Inflammatory macrophage treated with lipopolysaccharide for 4 hours (primary cell): Measurements from ENCODE around the gene C5orf46.
"Not testable (repeated sequence)": the region's sequence is repeated elsewhere in the genome, so short reads cannot be mapped to it uniquely, and the experiment has no call there.

Source experiments
- DNase-seq: peaks from one replicate; pipeline ENCODE4 v3.0.0-alpha.2; 2020

C5orf46 gene

DNA sequence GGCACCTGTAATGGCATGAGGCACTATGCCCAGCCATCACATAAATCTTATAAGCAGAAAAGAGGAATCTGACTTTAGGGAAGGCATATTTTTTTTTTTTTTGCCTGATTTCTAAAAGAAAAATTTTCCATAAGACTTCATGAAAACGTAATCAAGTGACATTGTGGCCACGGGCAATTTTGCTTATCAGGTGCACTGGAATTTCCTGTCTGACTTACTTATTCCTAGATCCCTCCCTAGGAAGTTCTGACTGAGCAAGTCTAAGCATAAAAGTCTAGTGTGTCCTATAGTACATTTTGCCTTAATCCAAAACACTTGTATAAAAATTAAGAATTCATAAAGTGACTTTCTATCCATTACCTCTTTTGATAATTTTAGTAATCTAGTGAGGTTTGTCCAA lies 12.5 kb downstream of the C5orf46 start:
- no peak for DNase-seq

DNA sequence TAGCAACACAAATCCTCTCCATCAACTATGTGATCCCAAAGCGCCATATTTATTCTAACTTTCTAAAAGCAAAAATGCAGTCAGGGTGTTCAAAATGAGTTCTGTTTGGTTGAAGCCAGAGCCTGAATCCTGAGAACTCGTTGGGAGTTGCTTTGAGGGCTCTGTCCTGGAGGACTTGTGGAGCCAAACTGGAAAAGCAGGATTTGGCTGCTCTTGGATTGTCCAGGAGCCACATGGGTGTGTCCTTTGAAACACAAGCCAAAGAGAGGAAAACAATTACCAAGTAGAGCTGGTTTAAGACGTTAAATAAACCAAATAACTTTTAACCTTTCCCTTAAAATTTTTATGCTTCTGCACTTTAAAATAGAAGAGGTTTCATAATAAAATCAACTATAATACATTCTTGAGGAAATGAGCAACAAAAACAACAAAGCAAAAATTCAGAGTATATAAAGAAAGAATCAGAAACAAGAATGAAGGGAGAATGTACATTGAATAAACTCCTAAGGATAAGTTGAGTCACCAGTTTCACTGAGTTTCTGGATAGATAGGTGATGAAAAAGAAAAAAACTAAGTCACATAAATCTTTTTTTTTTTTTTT lies 13.5 kb downstream of the C5orf46 start:
- DNase-seq, result no peak

DNA sequence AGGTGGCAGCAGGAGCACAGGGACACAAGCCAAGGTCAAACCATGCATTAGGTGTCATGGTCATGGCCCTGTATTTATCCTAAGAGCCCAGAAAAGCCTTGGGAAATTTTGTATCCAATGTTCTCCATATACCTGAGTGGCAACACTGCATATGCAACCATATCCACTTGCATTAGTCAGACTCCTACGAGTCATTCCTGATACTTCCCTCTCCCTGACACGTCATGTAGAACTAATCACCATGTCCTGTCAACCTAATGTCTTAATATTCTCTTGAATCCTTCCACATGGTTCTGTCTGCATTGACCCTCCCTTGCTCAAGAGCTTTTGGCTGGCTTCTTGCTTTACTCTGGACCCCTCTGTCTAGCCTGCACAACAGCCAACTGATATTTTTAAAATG lies 18.4 kb downstream of the C5orf46 start:
- DNase-seq, result peak; percentile 37

DNA sequence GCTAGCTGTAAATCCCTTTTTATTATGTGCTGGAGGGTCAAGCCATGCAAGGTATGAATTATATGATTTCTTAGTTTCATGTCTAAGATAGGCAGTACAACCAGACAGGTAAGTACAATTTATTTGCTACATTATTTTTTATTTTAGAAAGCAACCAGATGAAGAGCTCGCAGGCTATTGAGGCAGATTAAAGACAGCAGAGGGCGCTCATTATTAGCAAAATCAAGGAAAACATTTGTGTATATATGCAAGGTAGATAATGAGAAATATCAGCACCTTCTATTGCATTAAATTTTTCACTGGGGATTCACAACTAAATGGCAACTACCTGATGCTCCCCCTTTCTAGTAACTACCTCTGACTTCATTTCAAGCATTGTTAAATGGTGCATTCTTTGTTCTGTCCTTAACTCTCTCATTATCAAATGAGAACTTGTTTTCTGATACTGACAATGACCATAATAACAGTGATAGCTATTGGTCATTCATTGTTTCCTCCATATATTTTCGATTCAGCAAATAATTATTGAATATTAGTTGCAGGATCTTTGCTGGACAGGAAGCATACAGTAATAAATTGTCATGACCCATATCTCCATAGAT lies 19.2 kb downstream of the C5orf46 start:
- DNase-seq, result peak; percentile 43

DNA sequence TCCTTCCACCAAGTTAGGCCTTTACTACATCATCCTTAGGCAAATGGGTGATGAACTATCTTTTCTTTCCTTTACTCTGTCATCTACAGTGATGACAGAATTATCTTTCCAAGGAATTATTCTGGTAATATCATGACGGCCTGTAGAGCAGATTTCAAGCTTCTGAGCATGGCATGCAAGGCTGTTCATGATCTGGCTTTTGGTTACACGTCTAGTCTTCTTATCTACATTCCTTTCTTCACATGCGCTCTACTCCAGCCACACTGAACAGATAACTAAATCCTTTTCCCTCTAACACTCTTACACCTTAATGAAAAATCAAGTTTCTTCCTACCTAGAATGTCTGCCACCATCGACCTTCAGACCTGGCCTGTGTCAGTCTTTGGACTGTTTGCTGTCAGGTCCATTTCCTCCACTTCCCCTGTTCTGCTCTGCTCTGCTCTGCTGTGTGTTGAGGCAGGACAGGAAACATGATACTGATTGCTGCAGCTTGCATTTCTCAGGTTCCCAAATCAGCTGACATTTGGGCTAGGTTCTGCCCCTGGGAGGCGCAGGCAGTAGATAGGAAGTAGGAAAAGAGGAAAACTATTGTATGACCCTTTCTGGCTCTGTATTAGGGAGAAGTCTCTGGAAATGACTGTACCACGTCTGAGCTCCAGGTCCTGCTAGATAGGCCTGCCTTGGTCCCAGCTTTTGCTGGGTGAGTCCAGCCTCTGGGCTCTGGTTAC lies 23.6 kb downstream of the C5orf46 start:
- DNase-seq, result no peak

DNA sequence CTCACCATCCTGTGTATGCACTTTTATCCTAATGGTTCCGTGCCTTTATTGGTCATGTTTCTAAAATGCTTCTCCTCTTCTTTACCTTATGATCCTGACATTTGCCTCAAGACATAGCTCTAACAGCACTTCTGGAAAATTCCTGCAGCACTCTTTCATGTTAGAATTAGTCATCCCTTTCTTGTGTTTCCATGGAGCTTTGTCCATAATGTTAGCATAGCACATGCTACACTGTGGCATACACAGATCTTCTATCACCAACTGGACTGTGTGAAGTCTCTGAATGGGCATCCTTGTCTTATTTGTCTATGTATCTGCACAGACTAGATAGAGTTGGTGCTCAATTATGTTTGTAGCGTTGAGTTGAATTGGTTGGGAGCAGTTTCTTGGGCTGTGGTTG lies 25.9 kb downstream of the C5orf46 start:
- DNase-seq, result no peak

DNA sequence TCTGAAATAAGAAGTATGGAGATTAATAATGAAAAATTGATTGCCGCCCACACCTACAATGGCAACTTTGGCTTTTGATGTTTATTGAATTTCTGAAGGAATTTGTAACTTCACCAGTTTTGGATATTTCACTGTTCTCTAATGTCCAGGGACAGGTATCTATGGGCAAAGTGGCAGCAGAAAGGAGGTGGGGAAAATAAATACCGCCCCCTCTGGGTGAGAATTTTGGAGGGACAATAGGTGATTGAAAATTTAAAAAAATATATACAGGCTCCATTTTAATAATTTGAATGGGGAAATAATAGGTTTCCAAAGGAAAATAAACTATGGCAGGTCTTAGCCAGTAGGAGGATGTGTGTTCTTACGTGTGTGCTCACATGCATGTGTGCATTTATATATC lies 26.6 kb downstream of the C5orf46 start:
- no peak for DNase-seq

DNA sequence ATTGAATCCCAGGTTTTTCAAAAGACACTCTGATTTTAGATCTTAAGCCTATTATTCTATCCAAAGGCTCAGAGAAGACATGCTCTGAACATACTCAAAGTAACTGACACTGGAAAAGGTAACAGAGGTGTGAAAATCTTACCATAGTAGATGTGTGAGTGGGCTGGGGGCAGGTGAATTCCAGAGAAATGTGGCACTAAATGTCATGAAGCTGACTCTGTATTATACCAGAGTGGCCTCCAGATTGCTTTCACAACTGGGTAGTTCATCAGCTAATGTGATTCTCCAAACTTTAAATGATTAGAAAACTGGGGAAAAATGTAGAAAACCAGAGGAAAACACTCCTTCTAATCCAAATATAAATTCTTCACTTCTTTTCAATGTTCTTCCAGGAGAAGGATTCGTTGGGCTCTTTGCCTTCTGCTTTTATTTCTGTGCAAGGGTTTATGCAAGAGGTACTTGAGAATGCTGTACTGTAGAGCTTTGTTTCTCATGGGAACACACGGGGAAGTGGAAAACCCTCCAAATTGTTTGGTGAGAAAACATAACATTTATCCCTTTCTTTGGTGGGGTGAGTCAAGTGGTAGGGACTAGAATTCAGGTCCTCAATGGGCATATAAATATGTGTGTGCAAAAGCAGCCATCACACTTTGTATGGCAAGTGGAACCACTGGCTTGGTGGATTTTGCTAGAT lies 28.1 kb downstream of the C5orf46 start, which contains the start of gene SCGB3A2:
TSS of gene SCGB3A2 (plus strand) at position 646 of the 694 bp plus-strand sequence. CDS start 93 bp downstream, outside the sequence.
- DNase-seq, result no peak

DNA sequence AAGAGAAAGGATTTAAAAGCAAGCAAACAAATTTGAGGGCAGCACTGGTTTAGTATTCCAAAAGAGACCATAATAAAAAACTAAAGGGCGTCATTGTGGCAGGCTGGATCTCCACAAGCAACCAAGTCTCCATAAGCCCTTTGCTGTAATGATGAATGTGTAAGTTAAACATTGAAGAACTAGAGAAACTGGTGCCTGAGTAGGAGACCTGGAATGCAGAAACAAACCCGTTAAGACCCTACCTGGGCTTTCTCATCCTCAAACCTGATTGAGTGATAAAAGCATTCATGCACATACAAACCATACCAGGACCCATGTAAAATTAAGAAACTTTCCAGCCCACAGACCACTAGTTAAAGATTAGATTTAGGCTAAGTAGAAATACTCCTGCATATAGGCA lies 29.7 kb downstream of the C5orf46 start:
- no peak for DNase-seq

DNA sequence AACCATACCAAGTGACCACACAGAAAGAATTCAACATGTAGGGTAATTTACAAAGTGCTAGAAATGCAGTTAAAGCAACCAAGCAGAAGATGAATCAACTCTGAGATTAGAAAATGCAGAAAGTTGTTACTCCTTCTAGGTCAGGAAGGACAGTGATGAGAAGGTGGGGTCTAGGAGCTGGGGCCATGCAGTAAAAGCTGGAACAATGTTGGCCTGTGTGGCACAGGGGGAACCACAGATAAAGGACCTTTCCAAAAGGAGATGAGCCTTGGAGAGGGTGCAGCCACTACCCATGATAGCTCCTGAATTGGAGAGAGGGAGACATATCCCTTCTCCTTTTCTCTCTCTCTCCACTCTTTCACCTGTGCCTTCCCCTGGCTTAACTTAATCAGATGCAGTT lies 30.2 kb downstream of the C5orf46 start:
- no peak for DNase-seq

DNA sequence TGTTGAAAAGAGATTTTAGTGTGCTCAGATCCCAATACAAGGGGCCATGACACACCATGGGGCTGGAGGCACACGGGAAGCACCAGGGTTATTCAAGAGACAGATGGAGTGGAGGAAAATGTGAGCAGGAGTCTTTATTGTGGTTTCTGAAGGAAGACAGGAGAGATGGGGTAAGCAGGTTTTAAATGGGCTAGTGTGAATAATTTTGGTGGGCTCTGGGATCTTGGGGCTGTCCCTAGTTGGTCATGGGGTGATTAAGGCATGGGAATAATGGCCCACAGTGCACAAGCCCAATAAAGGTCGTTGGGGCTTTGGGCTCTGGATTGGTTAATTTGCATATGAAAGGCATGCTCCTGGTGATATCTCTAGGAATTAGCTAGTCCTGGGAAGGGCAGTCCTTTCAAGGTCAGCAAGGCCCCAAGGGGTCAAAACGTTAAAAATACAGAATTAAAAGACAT lies 31.4 kb downstream of the C5orf46 start:
- no peak for DNase-seq

DNA sequence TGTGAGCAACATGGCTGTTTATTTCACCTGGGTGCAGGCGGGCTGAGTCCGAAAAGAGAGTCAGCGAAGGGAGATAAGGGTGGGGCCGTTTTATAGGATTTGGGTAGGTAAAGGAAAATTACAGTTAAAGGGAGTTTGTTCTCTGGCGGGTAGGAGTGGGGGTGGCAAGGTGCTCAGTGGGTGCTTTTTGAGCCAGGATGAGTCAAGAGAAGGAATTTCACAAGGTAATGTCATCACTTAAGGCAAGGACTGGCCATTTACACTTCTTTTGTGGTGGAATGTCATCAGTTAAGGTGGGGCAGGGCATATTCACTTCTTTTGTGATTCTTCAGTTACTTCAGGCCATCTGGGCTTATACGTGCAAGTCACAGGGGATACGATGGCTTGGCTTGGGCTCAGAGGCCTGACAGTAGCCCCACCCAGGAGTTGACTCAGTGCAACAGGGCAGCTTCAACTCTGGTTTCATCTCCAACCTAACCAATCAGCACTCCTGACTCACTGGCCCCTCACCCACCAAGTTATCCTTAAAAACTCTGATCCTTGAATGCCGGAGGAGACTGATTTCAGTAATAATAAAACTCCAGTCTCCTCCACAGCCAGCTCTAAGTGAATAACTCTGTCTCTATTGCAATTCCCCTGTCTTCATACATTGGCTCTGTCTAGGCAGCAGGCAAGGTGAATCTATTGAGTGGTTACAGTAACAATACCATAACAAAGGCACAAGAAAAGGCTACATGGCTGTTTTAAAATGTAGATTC lies 32.0 kb downstream of the C5orf46 start:
- not testable (repeated sequence) for DNase-seq

DNA sequence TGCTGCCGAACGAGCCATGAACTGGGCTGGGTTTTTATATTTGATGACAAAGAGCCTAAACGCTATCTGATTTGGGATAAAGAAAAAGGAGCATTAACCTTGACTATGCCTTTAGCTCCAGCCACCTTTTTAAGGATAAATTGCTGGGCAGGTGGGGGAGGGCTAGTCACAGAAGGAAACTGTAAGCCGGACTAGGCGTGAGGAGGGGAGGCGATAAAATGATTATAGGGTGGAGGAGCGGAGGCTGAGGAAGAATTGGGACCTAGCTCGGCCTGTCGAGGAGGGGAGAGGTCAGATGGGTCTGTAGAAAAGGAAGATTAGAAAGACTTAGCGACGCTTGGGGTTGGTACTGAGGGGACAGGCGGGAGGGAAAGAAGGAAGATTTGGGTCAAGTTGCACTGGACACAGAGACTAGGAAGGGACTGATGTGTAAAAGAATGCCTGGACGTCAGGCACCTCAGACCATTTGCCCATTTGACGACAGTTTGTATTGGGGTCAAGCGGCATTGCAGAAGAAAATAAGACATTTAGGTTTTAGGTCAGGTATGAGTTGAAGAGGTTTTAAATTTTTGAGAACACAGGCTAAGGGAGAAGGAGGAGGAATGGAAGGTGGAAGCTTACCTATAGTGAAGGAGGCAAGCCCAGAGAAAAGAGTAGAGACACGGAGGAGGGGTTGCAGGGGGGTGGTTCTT lies 33.4 kb downstream of the C5orf46 start:
- not testable (repeated sequence) for DNase-seq

DNA sequence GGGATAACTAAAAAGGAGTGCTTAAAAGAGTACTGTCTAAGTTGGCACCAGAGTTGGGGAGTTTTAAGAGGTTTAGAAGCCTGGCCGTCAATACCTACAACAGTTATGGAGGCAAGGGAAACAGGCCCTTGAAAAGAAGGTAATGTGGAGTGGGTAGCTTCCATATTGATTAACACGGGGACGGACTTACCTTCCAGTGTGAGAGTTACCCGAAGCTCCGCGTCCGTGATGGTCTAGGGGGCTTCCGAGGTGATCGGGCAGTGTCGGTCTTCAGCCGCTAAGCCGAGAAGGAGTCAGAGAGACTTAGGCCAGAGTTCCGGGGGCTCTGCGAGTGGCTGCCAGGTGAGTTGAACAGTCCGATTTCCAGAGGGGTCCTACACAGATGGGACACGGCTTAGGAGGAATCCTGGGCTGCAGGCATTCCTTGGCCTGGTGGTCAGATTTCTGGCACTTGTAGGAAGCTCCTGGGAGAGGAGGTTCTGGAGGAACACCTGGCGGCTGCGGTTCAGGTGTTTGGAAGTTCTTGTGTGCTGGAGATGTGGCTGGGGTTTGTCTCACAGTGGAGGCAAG lies 34.3 kb downstream of the C5orf46 start:
- not testable (repeated sequence) for DNase-seq

DNA sequence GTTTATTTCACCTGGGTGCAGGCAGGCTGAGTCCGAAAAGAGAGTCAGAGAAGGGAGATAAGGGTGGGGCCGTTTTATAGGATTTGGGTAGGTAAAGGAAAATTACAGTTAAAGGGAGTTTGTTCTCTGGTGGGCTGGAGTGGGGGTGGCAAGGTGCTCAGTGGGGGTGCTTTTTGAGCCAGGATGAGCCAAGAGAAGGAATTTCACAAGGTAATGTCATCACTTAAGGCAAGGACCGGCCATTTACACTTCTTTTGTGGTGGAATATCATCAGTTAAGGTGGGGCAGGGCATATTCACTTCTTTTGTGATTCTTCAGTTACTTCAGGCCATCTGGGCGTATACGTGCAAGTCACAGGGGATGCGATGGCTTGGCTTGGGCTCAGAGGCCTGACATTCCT lies 36.4 kb downstream of the C5orf46 start:
- DNase-seq, result not testable (repeated sequence)

DNA sequence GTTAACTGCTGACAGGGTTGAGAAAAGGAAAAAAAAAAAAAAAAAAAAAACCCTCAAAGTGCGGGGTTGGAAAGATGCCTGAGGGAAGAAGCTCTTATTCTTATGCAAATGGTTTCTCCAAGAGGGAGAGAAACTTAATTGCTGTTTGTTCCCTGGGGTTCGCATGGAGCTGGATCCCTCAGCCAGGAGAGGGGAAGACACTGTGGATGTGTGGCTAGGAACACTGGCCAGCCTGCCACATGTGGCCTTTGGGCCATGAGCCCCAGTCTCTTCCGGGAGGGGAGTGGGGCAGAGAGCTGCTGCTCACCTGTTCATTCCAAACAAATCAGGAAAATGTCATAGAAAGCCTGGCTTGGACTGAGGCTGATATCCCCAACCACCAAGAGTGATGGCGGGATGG lies 37.2 kb downstream of the C5orf46 start:
- no peak for DNase-seq

DNA sequence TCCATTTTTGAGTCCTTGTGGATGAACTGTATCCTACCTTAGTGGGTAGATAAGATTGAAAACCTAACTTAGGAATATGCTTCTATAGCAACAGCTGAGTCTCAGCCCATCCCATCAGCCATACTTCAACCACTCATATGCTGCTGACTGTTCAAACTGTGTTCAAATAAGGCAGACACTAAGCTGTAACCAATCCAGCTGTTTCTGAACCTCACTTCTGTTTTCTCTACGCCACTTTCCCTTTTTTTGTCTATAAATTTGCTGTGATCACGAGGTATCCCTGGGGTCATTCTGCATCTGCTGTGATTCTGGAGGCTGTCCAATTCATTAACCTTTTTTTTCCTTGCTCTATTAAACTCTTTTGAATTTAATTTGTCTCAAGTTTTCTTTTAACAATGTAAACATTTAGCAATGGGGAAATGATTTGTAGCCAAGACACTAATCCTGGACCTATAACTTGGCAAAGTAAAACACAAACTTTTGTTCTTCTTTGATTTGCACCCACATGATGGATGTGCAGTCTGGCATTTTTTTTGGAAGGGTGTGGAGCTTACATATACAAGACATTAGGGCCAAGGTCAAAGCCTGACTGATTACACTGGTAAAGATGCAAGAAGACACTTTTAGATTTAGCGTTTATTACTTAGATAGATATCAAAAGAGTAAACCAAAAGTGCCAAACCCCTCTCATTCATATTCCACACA lies 42.7 kb downstream of the C5orf46 start:
- no peak for DNase-seq

DNA sequence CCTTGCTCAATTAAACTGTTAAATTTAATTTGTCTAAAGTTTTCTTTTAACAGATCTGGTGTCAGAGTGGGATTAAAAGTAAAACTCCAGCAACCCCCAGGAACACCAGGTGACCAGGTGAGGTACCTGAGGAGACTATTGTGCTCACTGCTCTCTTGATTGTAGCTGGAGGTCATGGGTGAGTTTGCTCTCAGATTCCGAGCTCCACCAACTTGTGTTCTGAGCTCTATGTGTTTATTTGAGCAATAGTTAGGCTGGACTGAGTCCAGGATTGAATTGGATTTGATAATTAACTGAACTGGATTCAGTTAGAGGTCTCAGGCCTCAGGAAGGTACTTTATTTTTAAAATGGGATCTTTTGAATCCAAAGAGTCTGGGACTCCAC lies 45.7 kb downstream of the C5orf46 start:
- DNase-seq, result no peak

DNA sequence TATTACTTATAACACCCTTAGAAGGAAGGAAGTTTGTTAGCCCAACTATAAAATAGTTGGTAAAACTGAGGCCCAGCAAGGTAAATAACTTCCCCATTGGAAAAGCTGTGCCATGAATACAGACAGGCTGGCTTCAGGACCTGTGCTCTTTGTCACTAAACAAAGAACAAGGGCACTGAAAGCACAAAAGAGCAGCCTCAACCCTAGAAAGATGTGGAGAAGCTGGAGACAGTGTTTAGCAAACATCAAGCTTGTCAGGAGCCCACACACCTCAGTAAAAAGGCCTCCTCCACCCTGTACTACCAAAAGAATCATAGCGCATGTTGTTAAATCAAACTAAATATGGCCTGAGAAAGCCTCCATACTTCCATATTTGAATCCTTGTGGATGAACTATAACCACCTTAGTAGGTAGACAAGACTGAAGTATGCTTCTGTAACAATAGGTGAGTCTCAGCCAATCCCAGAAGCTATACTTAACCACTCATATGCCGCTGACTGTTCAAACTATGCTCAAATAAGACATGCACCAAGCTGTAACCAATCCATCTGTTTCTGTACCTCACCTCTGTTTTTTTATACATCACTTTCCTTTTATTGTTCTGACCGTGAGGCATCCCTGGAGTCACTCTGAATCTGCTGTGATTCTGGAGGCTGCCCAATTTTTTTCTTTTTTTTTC lies 46.2 kb downstream of the C5orf46 start:
- DNase-seq, result no peak

DNA sequence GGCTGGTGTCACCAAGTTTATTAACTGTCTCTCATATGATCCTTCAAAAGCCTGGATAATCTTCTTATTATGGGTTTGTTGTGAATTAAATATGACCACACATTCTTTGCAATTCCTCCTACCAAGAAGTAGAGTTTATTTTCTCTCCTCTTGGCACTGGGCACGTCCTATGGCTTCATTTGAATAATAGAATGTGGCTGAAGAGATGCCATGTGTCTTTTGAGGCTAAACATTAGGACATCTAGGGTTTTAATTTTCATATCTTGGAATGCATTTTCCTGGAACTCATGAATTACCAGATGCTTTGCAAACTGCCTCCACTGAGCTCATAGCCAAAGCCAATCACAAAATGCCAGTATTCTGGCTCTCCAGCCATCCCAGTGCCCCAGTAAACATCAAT lies 47.8 kb downstream of the C5orf46 start:
- no peak for DNase-seq
